ENCODE measurements around the gene LRRC41. TPM values are rescaled to one million over a fixed set of nuclear protein-coding genes. Genes with fewer than 3 reads are reported as not detected.

Gene LRRC41
- total and polyA plus RNA-seq, 4 donors = 21.6 to 63.0 (median 50.3) TPM

DNA sequence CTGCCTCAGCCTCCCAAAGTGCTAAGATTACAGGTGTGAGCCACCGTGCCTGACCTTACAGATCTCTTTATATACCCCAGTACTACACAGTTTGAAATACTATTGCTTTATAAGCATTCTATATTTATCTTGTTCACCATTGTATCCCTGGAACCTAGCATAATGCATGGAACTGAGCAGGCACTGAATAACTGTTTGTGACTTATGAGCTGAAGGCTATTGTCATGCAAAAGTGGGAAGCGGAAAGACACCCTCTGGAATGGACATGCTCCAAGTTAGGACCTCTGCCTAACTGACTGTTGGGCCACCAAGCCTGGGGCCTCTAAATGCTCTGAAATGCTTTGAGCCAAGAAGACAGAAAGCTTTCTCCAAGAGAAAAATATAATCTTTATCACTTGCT lies 8.1 kb downstream of the LRRC41 start:
- Histone ChIP-seq H3K9me3 (ENCODE audit: control insufficient read depth in 4 of 4, insufficient read depth in 3 of 4, low read length in 3 of 4) (no peaks in the 10 kb centered on the region), H3K4me3 (no peak overlapping the region), H3K27me3 (ENCODE audit: control insufficient read depth in 3 of 3, insufficient read depth in 3 of 3, low read length in 2 of 3) (no peaks in the 10 kb centered on the region), H3K4me1 (ENCODE audit: control insufficient read depth in 5 of 5, insufficient read depth in 5 of 5, low read length in 5 of 5) (peaks cover 0 to 10% (median 3%) of the 10 kb centered on the region in 5 donors), H3K27ac (ENCODE audit: low read depth in 1 of 2, low read length in 1 of 2) (no peak overlapping the region), H3K9ac (ENCODE audit: insufficient read depth in 1 of 2, low read length in 2 of 2) (no peak overlapping the region), H3K36me3 (ENCODE audit: control insufficient read depth in 4 of 4, insufficient read depth in 4 of 4, low read length in 4 of 4) (peaks cover 13 to 31% (median 18%) of the 10 kb centered on the region in 4 donors)
- DNase-seq (no peak), ATAC-seq (ENCODE audit: insufficient read depth, low FRiP score) (no peak)
- WGBS, 2 donors = 97 to 99% methylated on average over 2 of the region's 2 CpGs
- TF ChIP-seq, protein P1, sequence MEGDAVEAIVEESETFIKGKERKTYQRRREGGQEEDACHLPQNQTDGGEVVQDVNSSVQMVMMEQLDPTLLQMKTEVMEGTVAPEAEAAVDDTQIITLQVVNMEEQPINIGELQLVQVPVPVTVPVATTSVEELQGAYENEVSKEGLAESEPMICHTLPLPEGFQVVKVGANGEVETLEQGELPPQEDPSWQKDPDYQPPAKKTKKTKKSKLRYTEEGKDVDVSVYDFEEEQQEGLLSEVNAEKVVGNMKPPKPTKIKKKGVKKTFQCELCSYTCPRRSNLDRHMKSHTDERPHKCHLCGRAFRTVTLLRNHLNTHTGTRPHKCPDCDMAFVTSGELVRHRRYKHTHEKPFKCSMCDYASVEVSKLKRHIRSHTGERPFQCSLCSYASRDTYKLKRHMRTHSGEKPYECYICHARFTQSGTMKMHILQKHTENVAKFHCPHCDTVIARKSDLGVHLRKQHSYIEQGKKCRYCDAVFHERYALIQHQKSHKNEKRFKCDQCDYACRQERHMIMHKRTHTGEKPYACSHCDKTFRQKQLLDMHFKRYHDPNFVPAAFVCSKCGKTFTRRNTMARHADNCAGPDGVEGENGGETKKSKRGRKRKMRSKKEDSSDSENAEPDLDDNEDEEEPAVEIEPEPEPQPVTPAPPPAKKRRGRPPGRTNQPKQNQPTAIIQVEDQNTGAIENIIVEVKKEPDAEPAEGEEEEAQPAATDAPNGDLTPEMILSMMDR (IDR thresholded peaks at IDR 0.05; ENCODE audit: control extremely low read depth, extremely low read depth) = no peak

DNA sequence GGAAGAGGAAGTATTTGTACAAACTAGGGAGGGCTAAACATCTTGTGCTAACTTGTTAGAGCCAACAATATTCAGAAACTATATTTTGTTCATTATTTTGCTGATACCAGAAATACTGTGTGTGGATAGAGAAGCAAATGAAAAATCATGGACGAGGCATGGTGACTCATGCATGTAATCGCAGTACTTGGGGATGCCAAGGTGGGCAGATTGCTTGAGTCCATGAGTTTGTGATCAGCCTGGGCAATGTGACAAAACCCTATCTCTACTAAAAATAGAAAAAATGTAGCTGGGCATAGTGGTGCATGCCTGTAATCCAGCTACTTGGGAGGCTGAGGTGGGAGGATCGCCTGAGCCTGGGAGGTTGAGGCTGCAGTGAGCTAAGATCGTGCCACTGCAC lies 13.4 kb downstream of the LRRC41 start:
- ATAC-seq (ENCODE audit: insufficient read depth, low FRiP score) (no peak), DNase-seq (no peak)
- Histone ChIP-seq H3K27me3 (ENCODE audit: control insufficient read depth in 3 of 3, insufficient read depth in 3 of 3, low read length in 2 of 3) (no peaks in the 10 kb centered on the region), H3K9me3 (ENCODE audit: control insufficient read depth in 4 of 4, insufficient read depth in 3 of 4, low read length in 3 of 4) (no peaks in the 10 kb centered on the region), H3K4me1 (ENCODE audit: control insufficient read depth in 5 of 5, insufficient read depth in 5 of 5, low read length in 5 of 5) (no peaks in the 10 kb centered on the region), H3K36me3 (ENCODE audit: control insufficient read depth in 4 of 4, insufficient read depth in 4 of 4, low read length in 4 of 4) (peaks cover 16 to 32% (median 23%) of the 10 kb centered on the region in 4 donors), H3K27ac (ENCODE audit: low read depth in 1 of 2, low read length in 1 of 2) (no peak overlapping the region), H3K4me3 (no peak overlapping the region), H3K9ac (ENCODE audit: insufficient read depth in 1 of 2, low read length in 2 of 2) (no peak overlapping the region)
- WGBS, 2 donors = 91 to 97% methylated on average over 4 of the region's 4 CpGs
- TF ChIP-seq, protein P1 (IDR thresholded peaks at IDR 0.05; ENCODE audit: control extremely low read depth, extremely low read depth) = no peak

DNA sequence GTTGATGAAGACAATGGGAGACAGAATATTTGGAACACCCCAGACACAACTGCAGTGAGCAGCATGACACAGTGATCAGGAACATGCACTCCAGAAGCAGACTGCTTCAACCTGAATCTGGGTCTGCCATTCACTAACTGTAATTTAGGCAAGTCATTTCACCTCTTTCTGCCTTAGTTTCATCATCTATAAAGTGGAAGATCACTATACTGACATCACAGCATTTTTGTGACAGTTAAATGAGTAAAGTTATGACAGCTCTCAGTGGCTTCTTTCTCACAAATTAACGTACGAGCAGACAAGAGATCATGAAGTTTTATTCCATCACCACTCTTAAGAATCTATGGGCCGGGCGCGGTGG lies 14.3 kb downstream of the LRRC41 start:
- DNase-seq = no peak
- TF ChIP-seq, protein P1 (IDR thresholded peaks at IDR 0.05; ENCODE audit: control extremely low read depth, extremely low read depth) = no peak
- ATAC-seq (ENCODE audit: insufficient read depth, low FRiP score) = no peak
- Histone ChIP-seq H3K27me3 (ENCODE audit: control insufficient read depth in 3 of 3, insufficient read depth in 3 of 3, low read length in 2 of 3) (no peaks in the 10 kb centered on the region), H3K36me3 (ENCODE audit: control insufficient read depth in 4 of 4, insufficient read depth in 4 of 4, low read length in 4 of 4) (peaks cover 18 to 36% (median 26%) of the 10 kb centered on the region in 4 donors), H3K4me3 (no peak overlapping the region), H3K27ac (ENCODE audit: low read depth in 1 of 2, low read length in 1 of 2) (peak overlapping the region in 1 of 2 donors; percentile 60), H3K9me3 (ENCODE audit: control insufficient read depth in 4 of 4, insufficient read depth in 3 of 4, low read length in 3 of 4) (no peaks in the 10 kb centered on the region), H3K4me1 (ENCODE audit: control insufficient read depth in 5 of 5, insufficient read depth in 5 of 5, low read length in 5 of 5) (no peaks in the 10 kb centered on the region), H3K9ac (ENCODE audit: insufficient read depth in 1 of 2, low read length in 2 of 2) (no peak overlapping the region)
- 92 to 96% methylated on average over 5 of the region's 5 CpGs for WGBS, 2 donors

DNA sequence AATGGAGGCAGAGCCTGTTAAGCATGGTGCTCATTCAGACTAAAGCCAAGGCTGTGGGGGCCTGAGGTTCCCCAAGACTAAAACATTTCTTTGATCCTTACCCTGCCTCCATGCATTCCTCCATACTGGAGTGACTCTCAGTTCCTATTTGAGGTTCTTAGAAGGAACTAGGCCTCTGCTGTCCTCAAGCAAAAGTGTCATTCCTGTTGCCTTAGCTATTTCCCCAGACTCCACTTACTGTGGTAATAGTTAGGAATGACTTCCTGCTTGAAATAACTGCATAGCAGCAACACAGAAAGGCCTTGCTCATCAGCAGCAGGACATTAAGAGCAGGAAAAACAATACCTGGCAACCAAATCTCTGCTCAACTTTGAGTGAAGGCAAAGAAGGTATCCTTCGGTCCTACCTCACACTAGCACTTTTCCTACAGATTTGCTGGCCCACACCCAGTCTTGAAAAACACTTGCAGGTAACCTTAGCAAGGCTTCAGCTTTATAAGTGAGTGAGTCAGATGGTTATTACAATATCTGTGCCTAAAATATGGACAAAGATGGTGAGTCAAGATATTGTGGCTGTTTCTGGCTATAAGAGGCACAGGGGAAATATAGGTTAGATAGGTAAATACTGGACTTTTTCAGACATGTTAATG lies 14.8 kb downstream of the LRRC41 start:
- H3K9me3 ChIP-seq (ENCODE audit: control insufficient read depth in 4 of 4, insufficient read depth in 3 of 4, low read length in 3 of 4) = no peaks in the 10 kb centered on the region
- TF ChIP-seq, protein P1 (IDR thresholded peaks at IDR 0.05; ENCODE audit: control extremely low read depth, extremely low read depth) = no peak
- no peaks in the 10 kb centered on the region for H3K27me3 ChIP-seq (ENCODE audit: control insufficient read depth in 3 of 3, insufficient read depth in 3 of 3, low read length in 2 of 3)
- H3K9ac ChIP-seq (ENCODE audit: insufficient read depth in 1 of 2, low read length in 2 of 2) = no peak overlapping the region
- ATAC-seq (ENCODE audit: insufficient read depth, low FRiP score) (peak; percentile 60), DNase-seq (peak in 1 of 3 donors; percentile 34)
- WGBS, 2 donors = 57 to 75% methylated on average over 1 of the region's 1 CpG
- H3K36me3 ChIP-seq (ENCODE audit: control insufficient read depth in 4 of 4, insufficient read depth in 4 of 4, low read length in 4 of 4) = peaks cover 18 to 36% (median 23%) of the 10 kb centered on the region in 4 donors
- no peak overlapping the region for H3K4me3 ChIP-seq
- H3K27ac ChIP-seq (ENCODE audit: low read depth in 1 of 2, low read length in 1 of 2) = peak overlapping the region in 1 of 2 donors; percentile 67
- H3K4me1 ChIP-seq (ENCODE audit: control insufficient read depth in 5 of 5, insufficient read depth in 5 of 5, low read length in 5 of 5) = no peaks in the 10 kb centered on the region

Data from lung (tissue), 12 donors.